Measurements from ENCODE around the gene STRADB. TPM values are rescaled to one million over a fixed set of nuclear protein-coding genes. Genes with fewer than 3 reads are reported as not detected.
"Not testable (repeated sequence)": the region's sequence is repeated elsewhere in the genome, so short reads cannot be mapped to it uniquely, and the experiment has no call there.

The STRADB gene
- total RNA-seq, 1 donor from 2014 or later, result 41.5 TPM

GRCh38 chr2:201425952-201426351 is 25.6 kb upstream of the STRADB start:
- intact Hi-C loops (cut with DNase I), result no loop called here

GRCh38 chr2:201428366-201428765 is 23.2 kb upstream of the STRADB start:
- intact Hi-C loops (cut with DNase I); DNase-seq (ENCODE audit: low spot score): not testable (repeated sequence)

More at GRCh38 chr2:201425952-201426351, 25.6 kb upstream of the STRADB start:
- no peak for DNase-seq (ENCODE audit: low spot score)

- intact Hi-C loops (cut with DNase I); DNase-seq (ENCODE audit: low spot score): not testable (repeated sequence)
Measured at GRCh38 chr2:201429835-201430234, 21.7 kb upstream of the STRADB start.

- DNase-seq (ENCODE audit: low spot score); intact Hi-C loops (cut with DNase I): not testable (repeated sequence)
Measured at GRCh38 chr2:201430322-201430721, 21.2 kb upstream of the STRADB start.

- intact Hi-C loops (cut with DNase I), result no loop called here
Measured at GRCh38 chr2:201430839-201431238, 20.7 kb upstream of the STRADB start.

GRCh38 chr2:201432038-201432620 is 19.4 kb upstream of the STRADB start:
- DNase-seq (ENCODE audit: low spot score), result no peak
- intact Hi-C loops (cut with DNase I), result loop anchor here (2.0 kb wide), 1 partner anchor 19 kb away; the partner anchor contains the start of genes STRADB and TRAK2

More at GRCh38 chr2:201430839-201431238, 20.7 kb upstream of the STRADB start:
- DNase-seq (ENCODE audit: low spot score), result no peak

- intact Hi-C loops (cut with DNase I), result loop anchor here (1.0 to 2.0 kb wide), 2 partner anchors 13 to 18 kb away; partner anchors contain the start of genes STRADB and TRAK2
- DNase-seq (ENCODE audit: low spot score), result no peak
Measured at GRCh38 chr2:201432621-201433393, 18.7 kb upstream of the STRADB start.

- DNase-seq (ENCODE audit: low spot score), result no peak
- intact Hi-C loops (cut with DNase I), result loop anchor here (1.0 to 2.0 kb wide), 2 partner anchors 13 to 17 kb away; partner anchors contain the start of genes STRADB and TRAK2
Measured at GRCh38 chr2:201433394-201433995, 18.0 kb upstream of the STRADB start.

GRCh38 chr2:201436141-201436540 is 15.4 kb upstream of the STRADB start:
- intact Hi-C loops (cut with DNase I), result no loop called here
- DNase-seq (ENCODE audit: low spot score), result no peak

- intact Hi-C loops (cut with DNase I); DNase-seq (ENCODE audit: low spot score): not testable (repeated sequence)
Measured at GRCh38 chr2:201439336-201439922, 12.1 kb upstream of the STRADB start.

- intact Hi-C loops (cut with DNase I), result no loop called here
- DNase-seq (ENCODE audit: low spot score), result no peak
Measured at GRCh38 chr2:201440182-201440581, 11.4 kb upstream of the STRADB start.

GRCh38 chr2:201441409-201441808 is 10.1 kb upstream of the STRADB start:
- DNase-seq (ENCODE audit: low spot score), result no peak
- intact Hi-C loops (cut with DNase I), result no loop called here

GRCh38 chr2:201444746-201445465 is 6.6 kb upstream of the STRADB start:
- DNase-seq (ENCODE audit: low spot score), result no peak
- intact Hi-C loops (cut with DNase I), result no loop called here

GRCh38 chr2:201447086-201447485 is 4.5 kb upstream of the STRADB start:
- DNase-seq (ENCODE audit: low spot score), result no peak
- intact Hi-C loops (cut with DNase I), result no loop called here

GRCh38 chr2:201448061-201448460 is 3.5 kb upstream of the STRADB start:
- intact Hi-C loops (cut with DNase I), result no loop called here
- no peak for DNase-seq (ENCODE audit: low spot score)

GRCh38 chr2:201448701-201449100 is 2.8 kb upstream of the STRADB start:
- intact Hi-C loops (cut with DNase I), result no loop called here
- DNase-seq (ENCODE audit: low spot score), result no peak

GRCh38 chr2:201450954-201451291 is 617 bp upstream of the STRADB start:
- no peak for DNase-seq (ENCODE audit: low spot score)
- intact Hi-C loops (cut with DNase I), result loop anchor here (2.0 to 10.0 kb wide), 4 partner anchors 18 to 639 kb away; partner anchors contain the start of genes BZW1 and CASP8

- DNase-seq (ENCODE audit: low spot score), result no peak
- intact Hi-C loops (cut with DNase I), result loop anchor here (5.0 to 10.0 kb wide), 2 partner anchors 187 to 640 kb away; partner anchors contain the start of genes BZW1 and CASP8
Measured at GRCh38 chr2:201452058-201452921, 750 bp downstream of the STRADB start.
